LNCAP (cell line): ENCODE data around the gene SLIT2.

ENCODE experiments used
- TF ChIP-seq, protein P1 (sequence below): fragments of 450-650 bp; IDR thresholded peaks from 2 replicates; pipeline ENCODE4 v1.5.1; 2017; ENCODE audit warnings: mild to moderate bottlenecking

The SLIT2 gene

DNA sequence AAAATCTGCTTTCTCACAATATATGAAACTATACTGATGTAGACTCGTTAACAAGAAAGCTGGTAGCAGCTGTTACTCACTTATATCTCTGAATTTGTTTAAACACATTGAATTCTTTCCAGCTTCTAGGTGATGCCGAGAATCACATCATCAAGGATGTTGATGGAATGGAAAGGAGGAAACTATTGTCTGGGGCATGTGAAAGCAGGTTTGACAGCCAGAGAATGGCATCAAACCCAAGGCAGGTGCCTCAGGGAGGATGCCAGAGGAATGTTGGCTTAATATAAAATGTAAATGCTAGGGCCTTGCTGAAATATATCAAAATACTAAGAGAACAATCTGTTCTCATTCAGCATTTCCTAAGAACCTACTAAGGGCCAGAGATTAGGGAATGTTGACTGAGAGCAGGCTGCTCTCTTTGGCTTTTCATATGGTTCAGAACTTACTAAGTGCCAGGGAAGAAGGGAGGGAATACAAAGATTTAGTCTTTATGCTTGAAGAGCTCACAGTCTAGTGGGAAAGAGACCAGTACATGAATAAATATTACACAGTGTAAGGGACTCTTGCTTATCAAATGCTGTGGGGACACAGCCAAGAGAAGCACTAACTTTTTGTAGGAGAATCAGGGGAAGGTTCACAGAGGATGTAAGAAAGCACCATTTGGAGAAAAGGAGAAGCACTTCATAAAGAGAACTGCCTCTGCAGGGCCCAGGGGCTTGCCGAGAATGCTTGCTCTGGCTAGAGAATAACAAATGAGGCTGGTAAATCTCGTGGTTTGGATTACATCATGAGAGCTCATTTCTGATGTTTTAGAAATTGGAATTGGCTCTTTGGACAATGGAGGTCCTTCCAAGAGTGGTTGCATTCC lies 14.7 kb downstream of the SLIT2 start:
- TF ChIP-seq, protein P1, sequence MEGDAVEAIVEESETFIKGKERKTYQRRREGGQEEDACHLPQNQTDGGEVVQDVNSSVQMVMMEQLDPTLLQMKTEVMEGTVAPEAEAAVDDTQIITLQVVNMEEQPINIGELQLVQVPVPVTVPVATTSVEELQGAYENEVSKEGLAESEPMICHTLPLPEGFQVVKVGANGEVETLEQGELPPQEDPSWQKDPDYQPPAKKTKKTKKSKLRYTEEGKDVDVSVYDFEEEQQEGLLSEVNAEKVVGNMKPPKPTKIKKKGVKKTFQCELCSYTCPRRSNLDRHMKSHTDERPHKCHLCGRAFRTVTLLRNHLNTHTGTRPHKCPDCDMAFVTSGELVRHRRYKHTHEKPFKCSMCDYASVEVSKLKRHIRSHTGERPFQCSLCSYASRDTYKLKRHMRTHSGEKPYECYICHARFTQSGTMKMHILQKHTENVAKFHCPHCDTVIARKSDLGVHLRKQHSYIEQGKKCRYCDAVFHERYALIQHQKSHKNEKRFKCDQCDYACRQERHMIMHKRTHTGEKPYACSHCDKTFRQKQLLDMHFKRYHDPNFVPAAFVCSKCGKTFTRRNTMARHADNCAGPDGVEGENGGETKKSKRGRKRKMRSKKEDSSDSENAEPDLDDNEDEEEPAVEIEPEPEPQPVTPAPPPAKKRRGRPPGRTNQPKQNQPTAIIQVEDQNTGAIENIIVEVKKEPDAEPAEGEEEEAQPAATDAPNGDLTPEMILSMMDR: no peak

DNA sequence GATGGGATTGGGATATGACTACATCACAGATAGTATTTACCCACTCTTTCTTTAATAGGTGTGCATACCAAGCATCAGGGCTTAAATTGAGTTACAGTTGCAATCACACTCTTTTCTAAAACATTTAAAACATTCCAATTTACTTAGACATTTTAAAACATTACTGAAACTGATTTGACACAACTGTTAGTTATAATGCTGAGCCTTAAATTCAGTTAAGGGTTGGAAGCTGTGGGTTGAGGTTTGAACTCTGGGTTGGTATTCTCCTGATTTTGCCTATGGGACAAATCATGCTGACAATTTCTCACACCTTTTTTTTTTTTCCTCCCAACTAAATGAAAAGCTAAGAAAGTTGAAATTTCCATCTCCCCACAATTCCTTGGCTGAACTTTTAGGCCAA lies 16.3 kb downstream of the SLIT2 start:
- TF ChIP-seq, protein P1: no peak

DNA sequence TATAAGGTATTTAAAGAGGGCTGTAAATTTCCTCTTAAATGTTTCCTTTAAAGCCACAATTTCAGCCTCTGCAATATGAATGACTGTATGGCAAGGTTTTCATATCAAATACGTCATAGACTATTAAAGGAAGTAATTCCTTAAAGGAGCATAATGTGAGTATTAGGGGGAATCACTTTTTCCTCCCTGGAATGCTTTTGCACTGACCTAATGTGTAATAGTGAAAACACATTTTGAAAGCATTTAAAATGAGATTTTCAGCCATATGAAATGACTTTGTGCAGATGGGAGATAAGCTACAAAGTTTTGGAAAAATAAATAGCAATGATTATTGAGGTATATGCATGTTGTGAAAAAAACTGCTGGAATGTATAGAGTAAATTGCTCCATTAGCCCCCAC lies 17.6 kb downstream of the SLIT2 start:
- TF ChIP-seq, protein P1: no peak

DNA sequence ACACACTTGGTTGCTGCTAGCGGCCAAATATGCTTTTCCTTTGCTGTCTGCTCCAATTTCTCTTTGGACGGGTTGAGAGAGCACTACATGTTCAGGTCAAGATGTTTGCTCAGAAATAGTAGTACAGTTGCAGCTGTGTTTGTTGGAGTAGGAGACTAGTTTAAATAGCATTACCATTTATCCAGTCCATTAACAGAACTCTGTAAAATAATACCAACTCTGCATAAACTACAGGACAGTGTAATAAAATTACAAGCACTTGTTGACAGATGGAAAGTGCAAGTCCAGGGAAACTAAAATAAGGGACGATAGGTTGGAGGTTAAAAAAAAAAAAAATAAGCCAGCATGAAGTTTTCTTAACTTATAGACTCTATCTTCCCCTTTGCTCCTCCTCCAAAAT lies 20.2 kb downstream of the SLIT2 start:
- TF ChIP-seq, protein P1: no peak

DNA sequence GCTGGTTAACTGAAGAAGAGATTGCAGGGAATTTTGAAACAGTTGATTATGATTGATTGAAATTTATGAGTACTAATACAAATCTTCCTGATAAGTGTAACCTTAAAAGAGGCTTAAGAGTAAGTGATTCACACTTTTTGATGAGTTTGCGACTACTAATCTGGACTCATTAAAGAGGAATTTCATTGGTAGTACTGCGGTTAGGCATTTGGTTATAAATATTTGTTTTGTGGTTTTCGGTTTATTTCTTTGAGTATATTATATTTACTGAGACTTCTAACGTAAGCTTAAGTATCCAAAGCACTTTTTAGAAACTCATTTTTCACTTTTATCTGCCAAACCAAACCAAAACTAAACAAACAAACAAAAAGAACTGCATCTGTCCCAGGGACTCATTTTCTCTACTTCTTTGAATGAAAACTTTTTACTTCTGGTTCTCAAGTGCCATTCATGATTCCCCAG lies 20.7 kb downstream of the SLIT2 start:
- TF ChIP-seq, protein P1: no peak

DNA sequence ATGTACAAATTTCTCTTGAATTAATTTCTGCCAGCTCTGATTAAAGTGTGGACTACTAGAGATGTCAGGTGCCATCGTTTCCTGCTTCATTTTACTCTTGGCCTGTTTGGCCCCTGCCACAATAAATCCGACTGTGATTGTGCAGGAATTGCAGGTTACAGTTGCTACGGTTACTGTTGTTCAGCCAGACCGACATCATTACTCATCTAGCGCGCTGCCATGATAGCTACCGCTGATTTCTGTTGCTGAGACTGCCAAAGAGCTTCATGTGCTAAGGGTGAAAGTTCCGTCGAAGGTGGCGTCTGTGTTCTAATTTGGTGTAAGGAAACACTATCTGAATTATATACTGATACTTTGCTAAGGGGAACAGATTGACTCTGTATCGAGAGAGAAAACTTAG lies 22.1 kb downstream of the SLIT2 start:
- TF ChIP-seq, protein P1: no peak

DNA sequence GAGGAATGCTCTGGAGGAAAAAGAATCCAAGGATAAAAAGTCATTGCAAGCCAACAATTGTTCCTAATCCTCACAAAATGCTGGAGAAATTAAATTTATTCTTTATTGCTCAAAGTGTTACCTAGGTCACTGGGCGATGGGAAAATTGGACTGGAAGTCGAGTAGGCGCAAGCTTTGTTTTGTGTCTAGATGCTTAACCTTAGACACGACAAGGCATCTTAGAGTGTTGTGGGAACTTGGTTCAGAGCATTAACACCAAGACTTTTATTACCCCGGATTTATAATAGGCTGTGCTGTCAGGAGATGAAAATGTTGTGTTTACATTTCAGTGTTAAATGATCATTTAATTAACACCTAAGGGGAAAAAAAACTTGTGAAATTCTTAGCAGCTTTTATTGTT lies 25.1 kb downstream of the SLIT2 start:
- TF ChIP-seq, protein P1: no peak
